Measurements from ENCODE around the gene TNFSF13B.
"Not testable (repeated sequence)": the region's sequence is repeated elsewhere in the genome, so short reads cannot be mapped to it uniquely, and the experiment has no call there.

TNFSF13B gene

DNA sequence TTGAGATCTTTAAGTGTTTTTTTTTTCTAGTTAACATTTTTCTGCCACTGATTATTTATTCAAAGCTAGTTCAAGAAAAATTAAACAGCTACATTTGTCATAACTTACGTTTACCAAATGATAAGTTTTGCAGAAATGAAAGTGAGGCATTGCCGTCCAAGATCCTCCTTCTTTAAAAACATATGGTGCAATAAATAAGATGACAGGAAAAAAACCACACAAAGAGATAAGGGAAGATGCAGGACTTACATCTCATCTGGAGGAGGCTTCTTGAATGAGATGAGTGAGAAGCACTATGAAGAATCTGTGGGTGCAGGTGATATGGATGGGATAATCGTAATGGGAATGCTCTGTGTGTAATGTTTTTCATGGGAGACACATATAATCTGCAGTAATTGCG is 12.4 kb downstream of the TNFSF13B start:
- DNase-seq (ENCODE audit: low spot score) = no peak

DNA sequence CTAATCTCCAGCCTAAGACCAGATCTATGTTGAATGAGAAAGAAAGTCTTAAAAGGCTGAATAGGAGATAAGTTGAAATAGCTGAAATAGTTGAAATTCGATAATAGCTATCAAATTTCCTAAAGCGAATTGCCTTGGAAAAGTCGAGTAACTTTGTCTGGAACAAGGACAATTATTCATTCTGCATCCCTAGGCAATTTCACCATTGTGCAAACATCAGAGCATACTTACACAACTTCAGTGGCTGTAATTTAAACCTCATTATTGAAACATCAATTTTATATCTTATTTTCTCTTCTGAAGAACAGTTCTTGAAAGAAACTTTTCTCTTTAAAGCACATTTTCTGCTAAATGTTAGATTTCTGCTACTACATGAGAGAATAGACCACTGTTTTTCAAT is 13.6 kb downstream of the TNFSF13B start:
- DNase-seq (ENCODE audit: low spot score) = no peak

DNA sequence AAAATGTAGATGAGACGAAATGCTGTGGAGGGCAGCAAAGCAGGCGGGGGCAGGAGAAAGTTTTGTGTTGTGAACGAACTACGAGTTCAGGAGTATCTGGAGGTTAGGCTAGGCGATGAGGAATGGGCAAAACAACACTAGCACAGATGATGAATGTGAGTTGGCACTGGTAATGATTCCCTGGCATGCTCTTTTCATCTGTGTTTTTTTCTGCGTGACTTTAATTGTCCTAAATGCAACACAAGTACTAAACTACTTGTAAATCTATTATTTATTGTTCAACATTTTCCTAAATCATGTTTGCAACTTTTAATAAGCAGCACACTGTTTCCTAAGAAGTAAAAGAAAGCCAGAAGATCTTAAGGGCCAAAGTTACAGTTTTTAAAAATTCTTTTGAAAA is 19.2 kb downstream of the TNFSF13B start:
- no peak for DNase-seq (ENCODE audit: low spot score)

DNA sequence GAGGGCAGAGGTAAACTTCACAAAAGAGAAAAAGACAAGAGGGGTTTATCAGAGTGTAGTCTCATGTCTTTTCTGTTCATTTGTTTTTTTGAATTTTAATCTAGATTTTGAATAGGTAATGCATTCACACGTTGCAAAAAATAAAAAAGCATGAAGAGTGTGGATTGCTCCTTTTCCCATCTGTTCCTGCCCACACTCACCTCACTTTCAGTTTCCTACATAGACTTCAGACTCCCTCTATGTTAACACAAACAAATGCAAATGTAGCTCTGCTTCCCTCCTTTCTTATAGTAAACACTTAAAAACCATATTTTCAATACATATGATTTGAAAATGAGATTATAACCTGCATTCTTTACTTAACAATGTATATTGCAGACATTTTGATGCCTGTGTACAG is 20.3 kb downstream of the TNFSF13B start:
- no peak for DNase-seq (ENCODE audit: low spot score)

DNA sequence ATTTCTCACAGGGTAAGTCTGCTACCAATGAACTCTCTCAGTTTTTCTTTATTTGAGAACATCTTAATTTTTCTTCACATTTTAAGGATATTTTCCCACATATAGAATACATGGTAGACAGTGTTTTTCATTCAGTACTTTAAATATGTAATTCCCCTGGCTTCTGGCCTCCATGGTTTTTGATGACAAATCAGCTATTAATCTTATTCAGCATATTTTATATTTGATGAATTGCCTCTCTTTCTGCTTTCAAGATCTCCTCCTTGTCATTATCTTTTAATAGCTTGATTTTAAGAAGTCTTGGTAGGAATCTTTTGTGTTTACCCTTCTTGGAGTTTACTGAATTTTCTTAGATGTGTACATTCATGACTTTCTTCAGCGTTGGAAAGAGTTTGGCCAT is 27.6 kb downstream of the TNFSF13B start:
- DNase-seq (ENCODE audit: low spot score) = no peak

DNA sequence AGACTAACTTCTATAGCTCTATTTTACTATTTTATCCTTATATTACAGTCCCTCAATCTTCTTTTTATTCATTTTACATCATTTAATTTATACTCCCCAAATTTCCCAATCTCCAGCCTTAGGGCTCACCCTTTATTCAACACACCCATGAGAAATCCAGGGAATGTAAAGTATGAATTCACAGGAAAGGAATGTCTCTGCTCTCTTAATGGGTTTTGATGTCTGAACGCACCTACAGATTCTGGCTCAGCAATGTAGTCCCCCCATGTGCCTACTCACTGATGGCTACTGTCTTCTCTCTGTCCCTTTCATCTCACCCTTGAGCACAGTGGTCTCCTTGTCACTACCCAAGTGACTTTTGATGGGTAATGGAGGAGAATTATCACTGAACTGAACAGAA is 32.8 kb downstream of the TNFSF13B start:
- DNase-seq (ENCODE audit: low spot score) = no peak

DNA sequence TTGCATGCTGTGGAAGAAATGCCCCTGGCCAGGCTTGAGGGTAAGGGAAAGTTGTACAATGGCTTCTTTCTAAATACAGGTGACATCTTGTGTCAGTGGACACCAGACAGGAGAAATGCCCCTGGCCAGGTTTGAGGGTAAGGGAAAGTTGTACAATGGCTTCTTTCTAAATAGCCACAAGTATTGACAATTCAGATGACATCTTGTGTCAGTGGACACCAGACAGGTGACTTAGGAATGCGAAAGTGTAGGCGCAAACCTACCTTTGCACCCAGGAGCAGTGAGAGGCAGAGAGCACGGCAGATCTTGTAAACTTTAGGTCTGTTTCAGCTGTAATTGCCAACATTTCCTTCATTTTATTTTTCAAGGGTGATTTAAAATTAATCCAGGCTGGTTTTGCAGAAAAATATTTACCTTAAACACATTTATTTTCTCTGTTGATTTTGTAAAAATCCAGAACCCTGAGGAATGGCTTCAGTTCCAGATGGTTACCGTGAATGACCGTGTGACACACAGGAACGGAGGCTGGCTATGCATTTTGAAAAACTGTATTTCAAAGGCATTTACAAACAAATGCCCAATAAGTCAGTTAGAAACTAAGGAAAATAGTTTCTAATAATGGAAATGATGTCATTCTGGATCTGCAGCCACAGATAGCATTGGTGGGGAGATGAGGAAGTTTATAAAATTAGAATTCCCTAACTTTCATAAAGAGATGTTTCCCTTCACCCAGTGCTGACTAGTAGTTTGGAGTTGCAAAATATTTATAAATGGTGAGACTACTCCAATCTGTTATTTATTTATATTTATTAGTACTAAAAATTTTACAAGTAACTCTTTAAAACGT is 34.9 kb downstream of the TNFSF13B start:
- DNase-seq (ENCODE audit: low spot score) = no peak

DNA sequence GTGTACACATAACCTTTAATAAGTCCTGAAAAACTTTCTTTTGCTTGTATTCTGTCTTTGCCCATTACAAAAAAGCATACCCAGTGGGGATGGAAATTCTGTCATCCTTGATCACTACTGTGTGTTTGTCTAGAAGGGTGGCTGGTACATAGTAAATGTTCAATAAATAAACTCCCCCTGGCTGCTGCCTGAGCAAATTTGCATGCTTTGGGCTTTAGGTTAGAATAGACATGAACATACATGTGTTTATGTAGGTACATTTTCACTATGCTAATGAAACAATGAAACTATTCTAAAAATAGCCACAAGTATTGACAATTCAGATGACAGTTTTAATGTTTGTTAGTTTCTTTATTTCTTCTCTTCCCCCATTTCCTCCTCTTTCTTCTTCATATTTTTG is 36.1 kb downstream of the TNFSF13B start:
- no peak for DNase-seq (ENCODE audit: low spot score)

DNA sequence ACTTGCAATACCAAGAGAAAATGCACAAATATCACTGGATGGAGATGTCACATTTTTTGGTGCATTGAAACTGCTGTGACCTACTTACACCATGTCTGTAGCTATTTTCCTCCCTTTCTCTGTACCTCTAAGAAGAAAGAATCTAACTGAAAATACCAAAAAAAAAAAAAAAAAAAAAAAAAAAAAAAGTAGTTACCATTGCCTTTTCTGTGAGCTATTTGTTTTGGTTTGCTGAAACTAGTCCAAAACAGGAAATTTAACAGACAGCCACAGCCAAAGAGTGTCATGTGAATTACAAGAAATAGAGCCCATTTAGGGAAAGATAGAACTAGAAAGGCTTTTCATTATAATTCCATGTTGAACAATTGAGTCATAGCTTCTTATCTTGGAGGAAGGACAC is 37.3 kb downstream of the TNFSF13B start:
- DNase-seq (ENCODE audit: low spot score) = no peak

DNA sequence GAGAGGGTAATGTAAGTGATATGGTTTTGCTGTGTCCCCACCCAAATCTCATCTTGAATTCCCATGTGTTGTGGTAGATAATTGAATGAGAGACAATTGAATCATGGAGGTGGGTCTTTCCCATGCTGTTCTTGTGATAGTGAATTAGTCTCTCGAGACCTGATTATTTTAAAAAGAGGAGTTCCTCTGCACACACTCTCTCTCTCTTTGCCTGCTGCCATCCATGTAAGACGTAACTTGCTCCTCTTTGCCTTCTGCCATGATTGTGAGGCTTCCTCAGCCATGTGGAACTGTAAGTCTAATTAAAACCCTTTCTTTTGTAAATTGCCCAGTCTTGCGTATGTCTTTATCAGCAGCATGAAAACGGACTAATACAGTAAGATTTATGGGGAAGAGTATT is 42.1 kb downstream of the TNFSF13B start:
- not testable (repeated sequence) for DNase-seq (ENCODE audit: low spot score)

DNA sequence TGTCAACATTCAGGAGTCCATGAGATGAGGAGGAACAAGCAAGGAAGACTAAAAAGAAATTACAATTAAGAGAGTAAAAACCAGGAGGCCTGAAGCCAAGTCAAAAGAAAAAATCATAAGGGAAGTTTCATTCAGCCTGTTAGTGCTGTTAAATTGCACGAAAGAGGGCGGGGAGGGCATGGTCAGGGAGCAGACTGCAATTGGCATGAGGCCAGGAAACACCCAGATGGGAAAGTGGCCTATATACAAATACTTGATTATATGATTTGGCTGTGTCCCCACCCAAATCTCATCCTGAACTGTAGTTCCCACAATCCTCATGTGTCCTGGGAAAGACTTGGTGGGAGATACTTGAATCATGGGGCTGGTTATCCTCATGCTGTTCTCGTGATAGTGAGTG is 43.9 kb downstream of the TNFSF13B start:
- no peak for DNase-seq (ENCODE audit: low spot score)

DNA sequence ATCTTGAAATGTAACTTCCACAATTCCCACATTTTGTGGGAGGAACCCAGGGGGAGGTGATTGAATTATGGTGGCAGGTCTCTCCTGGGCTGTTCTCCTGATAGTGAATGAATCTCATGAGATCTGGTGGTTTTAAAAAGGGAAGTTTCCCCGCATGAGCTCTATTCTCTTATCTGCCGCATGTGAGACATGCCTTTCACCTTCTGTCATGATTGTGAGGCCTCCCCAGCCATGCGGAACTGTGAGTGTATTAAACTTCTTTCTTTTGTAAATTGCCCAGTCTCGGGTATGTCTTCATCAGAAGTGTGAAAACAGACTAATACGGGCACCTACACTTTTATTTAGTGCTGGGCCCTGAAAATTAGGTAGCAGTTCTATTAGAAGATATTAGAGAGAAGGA is 45.8 kb downstream of the TNFSF13B start:
- no peak for DNase-seq (ENCODE audit: low spot score)

DNA sequence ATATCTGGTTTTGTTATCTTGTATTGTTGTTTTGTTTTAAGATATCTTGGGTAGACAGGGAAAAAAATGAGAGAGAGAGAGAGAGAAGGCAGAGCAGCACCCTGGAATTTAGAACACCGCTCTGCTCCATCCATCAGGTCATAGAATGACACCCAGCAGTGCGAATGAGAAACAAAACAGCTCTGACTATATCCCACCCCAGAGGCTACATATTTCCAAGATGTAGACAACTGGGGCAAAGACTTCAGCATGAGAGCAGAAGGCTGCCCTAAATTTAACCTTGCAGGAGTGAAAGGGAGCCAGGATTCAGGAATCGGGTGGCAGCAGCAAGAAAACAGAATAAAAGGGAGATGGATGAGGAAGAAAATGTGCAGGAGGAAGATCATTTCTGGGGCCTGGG is 46.5 kb downstream of the TNFSF13B start:
- no peak for DNase-seq (ENCODE audit: low spot score)

DNA sequence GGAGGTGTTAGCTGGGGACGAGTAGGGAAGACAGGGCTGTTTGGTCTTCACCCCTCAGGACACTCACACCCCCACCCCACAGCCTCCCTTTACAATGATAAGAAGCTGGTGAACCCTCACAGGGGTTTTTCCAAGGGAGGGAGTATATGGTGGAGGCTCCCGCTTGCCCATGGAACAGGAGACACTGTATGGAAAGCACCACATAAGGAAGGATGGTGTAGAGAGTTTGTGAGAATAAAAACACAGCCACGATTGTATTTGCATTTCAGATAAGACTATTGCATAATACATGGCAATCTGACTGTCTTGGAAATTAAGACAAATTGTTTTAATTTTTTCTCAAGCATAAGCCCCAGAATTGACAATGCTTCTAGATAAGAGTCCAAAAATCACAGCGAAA is 46.9 kb downstream of the TNFSF13B start:
- no peak for DNase-seq (ENCODE audit: low spot score)

DNA sequence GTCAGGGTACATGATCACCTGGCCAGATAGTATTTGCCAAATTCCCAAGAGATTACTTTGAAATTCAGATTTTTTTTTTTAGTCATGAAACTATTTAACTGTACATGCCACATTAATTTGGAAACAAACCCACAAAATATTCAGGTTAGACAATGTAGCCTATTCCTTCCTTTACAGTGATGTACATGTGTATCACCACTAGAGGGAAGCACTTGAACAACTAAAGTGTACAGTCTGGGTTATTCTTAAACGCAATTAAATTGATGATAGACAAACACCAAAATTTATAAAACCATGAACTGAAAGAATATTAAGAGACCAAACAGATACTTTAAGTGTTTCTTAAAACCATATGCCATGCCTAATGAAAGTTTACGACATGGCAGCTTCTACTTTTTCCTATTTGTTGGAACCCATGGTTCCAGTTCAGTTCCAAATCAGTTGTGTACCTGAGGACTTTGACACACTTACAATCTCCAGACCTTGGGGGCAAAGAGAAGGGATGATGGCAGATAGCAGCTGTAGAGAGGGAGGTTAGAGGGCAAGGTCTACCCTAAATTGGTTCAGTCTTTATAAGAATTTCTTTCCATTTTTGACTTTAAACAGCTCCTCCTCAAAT is 52.8 kb downstream of the TNFSF13B start:
- peak; percentile 44 for DNase-seq (ENCODE audit: low spot score)

DNA sequence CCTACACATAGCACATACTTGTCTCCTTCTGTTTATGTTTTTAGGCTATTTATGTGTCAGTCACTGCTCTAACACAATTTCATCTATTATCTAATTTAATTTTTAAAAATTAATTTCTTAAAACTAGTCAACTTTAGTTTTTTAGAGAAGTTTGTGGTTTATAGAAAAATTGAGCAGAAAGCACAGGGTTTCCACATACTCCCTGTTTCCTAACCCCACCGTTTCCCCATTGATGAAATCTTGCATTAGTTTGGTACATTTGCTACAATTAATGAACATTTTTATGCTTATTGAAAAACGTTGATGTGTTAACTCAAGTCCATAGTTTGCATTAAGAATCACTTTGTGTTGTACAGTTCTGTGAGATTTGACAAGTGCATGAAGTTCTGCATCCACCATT is 53.5 kb downstream of the TNFSF13B start:
- DNase-seq (ENCODE audit: low spot score) = no peak

DNA sequence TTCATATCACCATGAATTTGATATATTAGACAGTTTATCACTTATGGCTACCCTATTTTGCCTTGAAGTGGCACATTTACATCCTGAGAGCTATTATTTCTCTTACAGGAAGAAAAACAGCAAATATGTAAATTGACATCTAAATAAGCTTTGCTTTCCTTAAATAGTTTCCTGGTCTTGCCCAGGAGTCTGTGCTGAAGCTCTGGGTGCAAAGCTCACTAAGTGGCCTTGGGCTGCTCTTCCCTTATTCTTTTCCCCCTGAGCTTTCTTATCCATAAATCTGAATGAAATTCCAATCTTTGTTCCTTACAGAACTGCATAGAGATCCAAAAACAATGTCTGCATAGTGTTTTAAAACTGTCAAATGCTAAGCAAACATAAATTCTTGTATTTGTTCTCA is 56.3 kb downstream of the TNFSF13B start:
- no peak for DNase-seq (ENCODE audit: low spot score)

DNA sequence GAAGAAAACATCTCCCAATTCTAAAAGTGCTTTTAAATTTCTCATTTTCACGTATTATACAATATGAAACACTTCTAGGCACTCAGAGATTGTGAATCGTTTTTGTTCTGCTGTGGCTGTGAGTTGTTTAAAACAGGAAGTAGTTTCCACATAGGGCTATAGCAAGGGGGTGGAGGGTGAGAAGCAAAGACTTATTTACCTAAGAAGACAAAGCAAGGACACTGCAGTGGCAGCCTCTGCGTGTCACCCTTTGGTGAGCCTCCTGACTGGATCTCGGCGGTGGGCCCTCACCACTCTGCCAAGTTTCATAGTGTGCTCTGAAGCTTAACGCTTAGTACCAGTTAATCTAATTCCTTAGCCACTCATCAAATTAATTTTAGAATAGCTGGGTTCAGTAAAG is 56.8 kb downstream of the TNFSF13B start:
- DNase-seq (ENCODE audit: low spot score) = no peak

DNA sequence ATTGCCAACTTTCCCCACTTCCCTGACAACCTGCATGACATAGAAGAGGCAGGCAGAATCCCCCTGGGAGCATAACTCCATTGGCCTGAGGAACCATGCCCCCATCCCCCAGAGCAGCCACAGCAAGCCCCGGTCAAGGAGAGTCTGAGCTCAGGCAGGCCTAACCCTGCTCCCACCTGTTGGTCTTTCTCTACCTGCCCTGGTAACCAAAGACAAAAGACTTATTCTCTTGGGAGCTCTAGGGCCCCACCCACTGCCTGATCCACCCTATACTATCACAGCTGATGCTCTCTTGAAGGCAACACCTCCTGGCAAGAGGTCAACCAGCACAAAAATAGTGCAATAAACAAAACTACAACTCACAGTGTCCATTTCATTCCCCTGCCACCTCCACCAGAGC is 59.3 kb downstream of the TNFSF13B start:
- DNase-seq (ENCODE audit: low spot score) = no peak

DNA sequence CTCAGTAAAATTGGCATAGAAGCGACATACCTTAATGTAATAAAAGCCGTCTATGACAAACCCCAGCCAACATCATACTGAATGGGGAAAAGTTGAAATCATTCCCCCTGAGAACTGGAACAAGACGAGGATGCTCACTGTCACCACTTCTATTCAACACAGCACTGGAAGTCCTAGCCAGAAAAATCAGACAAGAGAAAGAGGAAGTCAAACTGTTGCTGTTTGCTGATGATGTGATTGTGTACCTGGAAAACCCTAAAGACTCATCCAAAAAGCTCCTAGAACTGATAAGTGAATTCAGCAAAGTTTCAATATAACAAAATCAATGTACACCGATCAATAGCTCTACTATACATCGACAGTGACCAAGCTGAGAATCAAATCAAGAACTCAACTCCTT is 63.3 kb downstream of the TNFSF13B start:
- no peak for DNase-seq (ENCODE audit: low spot score)

DNA sequence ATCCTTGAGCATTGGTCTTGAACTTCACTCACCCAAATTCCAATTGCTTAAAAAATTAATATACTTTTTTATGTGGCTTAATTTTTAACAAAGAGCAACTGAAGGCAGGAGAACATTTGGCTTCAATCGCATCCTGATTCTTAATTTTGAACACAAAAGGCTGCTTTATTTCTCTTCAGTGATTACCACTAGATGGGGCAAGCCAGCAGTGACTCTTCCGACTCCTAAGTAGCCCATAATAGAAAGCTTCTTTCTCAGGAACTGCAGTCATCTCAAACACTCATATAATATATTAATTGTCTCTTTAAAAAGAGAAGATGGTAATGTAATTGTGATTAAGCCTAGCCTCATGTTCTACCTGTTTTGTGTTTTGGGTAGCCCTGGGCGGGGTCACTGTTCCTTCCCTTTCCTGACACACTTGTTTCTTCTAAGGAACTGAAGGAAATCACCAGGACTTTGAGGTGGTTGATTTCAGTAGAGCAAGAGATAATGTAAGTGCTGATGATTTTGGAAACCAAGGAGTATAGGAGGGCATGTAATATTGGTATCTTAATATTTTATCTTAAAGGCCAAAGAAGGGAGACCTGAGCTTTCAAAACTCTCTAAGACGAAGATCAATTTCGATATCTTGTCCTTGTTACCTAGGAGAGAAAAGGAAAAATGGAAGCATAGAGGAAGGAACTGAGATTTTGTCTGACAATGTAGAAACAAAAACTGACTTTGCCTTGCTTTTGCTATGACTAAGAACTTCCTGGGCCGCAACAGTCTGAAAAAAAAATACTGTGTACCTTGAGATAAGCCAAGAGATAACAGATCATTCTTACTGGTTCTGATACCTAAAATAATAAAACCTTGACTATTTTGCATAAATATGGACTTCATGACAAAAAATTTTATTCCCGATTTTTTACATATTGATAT is 73.1 kb downstream of the TNFSF13B start:
- DNase-seq (ENCODE audit: low spot score) = peak; percentile 29

DNA sequence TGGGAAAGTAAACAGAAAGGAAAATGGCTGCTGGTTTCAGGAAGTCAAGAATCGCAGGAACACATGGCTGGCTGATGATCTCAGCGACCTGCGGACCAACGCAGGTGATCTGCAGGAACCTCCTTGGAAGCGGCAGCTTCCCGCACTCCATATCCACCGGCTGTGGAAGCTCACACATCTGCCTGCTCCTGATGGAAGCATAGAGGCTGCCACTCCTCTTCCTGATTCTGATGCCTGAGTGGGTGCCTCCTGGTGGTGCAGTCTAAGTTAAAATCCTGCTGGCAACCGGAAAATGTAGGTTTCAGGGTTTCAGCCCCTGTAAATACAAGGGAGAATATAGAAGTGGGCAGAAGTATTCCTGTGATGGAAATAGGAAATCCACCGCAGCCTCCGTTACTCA is 75.5 kb downstream of the TNFSF13B start:
- DNase-seq (ENCODE audit: low spot score) = no peak

DNA sequence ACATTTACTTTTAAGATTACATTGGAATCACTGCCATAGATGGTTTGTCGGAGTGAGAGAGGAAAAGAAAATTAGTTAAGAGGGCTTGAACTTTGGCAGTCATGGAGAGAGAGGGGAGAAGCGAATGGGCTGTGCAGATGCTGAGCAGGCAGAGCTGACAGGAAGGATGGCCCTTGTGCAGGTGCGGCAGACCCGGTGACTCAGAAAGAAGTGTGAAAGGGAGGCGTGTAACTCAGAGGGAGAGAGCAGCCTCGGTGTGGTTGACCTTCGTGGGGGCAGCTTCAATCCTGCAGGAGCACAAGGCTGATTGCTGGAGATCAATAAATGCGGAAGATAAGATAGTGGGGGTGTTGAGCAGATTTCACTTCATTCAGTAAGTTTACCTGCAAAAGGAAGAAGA is 76.9 kb downstream of the TNFSF13B start:
- DNase-seq (ENCODE audit: low spot score) = no peak
